GM12891 (cell line): ENCODE data around the gene SSBP2.

Experiments
- POLR2A ChIP-seq: IDR thresholded peaks from 2 replicates; pipeline ENCODE4 v1.6.1; 2011; ENCODE audit warnings: low read depth, low read length, control low read depth
- POLR2AphosphoS5 ChIP-seq: IDR thresholded peaks from 2 replicates; pipeline ENCODE4 v1.6.1; 2011; ENCODE audit warnings: low read depth, low read length, control low read depth
- TAF1 ChIP-seq: IDR thresholded peaks from 2 replicates; pipeline ENCODE4 v1.6.1; 2011; ENCODE audit warnings: low read depth, low read length, control low read depth

- TF ChIP-seq TAF1, result no peak
- TF ChIP-seq POLR2A, result no peak
- no peak for TF ChIP-seq POLR2AphosphoS5
Measured at GRCh38 chr5:81383867-81384266, 367.0 kb downstream of the SSBP2 start.
